ENCODE results near the gene ZC3H6. TPM values are rescaled to one million over a fixed set of nuclear protein-coding genes. Genes with fewer than 3 reads are reported as not detected.
"Not testable (repeated sequence)": the region's sequence is repeated elsewhere in the genome, so short reads cannot be mapped to it uniquely, and the experiment has no call there.

The ZC3H6 gene
- polyA plus RNA-seq, 4 donors = 6.3 to 9.7 (median 8.1) TPM

DNA sequence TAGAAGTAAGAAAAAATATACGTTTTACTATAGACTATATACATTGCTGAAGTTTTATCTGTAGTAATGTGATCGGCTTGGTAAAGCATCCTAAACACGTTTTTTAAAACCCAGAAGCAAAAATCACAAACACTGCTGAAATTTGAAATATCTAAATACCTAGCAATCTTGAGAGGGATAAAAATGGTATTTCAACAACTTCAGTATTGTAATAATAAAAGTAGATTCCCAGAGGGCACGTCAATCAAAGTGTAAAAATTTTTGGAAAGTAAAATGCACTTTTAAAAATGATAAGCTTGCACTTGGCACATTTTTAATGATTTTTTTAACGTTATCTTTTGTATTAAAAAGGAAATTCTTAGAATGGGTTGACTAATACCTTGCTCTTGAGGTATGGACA is 1.6 kb downstream of the ZC3H6 start:
- DNase-seq (ENCODE audit: low read depth in 4 of 4, low spot score in 3 of 4) = no peak

DNA sequence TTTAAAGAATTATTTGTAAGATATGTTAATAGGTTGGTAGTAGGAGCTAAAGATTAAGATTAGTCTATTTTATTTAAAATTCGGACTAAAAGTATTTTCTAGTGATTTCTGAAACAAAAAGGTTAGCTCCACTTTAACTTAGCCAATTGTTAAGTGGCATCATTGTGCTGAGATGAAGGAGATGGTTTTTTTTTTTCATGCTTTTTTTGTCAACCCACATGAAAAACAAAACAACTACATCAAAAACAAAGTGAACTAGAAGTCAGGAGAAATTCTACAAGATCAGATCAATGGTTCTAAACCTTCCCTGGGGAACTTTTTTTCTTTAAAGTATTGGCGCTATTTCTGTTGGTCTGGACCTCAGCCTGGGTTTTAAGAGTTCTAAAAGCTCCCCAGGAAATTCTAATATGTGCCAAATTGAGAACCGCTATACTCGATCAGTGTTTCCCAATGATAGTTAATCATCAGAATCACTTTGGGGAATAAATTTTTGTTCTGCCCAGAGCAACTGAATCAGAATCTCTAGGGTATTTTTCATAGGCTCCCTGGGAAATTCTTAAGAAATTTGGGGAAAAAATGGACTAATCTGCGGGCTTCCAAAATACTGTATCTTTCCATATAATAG is 2.3 kb downstream of the ZC3H6 start:
- no peak for DNase-seq (ENCODE audit: low read depth in 4 of 4, low spot score in 3 of 4)

DNA sequence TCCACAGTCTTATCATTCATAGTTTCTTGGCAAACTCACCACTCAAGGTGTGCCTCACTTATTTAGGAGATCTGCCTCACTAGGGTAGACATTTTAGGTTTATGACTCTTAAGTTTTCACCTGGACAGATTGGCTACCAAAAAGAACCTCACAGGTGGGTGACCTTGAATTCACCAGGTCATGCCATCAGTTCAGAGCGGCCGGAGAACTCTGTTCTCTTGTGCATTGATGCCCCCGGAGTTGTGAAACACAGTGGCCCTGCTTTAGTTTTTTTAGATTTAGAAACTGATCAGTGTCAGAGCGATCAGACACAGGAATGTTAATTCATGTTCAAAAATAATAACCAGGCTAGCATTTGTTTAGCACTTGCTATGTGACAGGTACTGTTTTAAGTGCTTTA is 6.7 kb downstream of the ZC3H6 start:
- not testable (repeated sequence) for DNase-seq (ENCODE audit: low read depth in 4 of 4, low spot score in 3 of 4)

DNA sequence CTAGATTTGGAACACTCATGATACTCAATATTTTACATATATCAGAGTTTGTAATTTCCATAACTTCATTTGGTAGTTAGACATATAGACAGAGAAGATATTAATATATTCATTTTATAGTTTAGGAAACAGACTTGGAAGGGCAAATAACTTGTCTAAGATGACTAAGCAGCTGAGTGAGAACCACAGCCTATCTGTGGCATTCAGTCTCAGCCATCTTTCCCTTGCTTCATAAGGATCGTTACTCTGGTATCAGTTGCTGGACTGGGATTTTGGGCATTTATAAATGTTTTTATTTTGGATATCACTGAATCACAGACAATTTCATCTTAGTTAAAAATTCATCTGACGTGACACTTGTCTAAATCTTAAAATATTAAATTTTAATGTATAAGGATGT is 8.1 kb downstream of the ZC3H6 start:
- DNase-seq (ENCODE audit: low read depth in 4 of 4, low spot score in 3 of 4) = not testable (repeated sequence)

DNA sequence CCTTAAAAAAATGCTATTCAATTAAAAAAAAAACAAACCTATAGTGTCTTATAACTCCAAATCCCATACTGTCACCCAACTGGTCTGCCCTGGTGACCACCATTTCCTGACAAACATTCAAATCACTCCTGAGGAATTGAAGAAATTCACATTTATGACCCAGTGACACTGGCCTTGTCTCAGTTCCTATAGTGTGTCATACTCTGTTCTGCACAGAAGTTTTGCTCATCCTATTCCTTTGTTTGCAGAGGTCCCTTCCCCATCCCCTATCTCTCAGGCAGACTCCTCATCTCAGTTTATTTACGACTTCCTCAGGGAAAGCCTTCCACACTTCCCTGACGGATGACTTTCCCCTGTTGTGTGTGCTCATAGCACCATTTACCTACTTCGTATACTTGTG is 14.7 kb downstream of the ZC3H6 start:
- DNase-seq (ENCODE audit: low read depth in 4 of 4, low spot score in 3 of 4) = no peak

- no peak for DNase-seq (ENCODE audit: low read depth in 4 of 4, low spot score in 3 of 4)
Measured at GRCh38 chr2:112290648-112291047, 15.3 kb downstream of the ZC3H6 start.

- DNase-seq (ENCODE audit: low read depth in 4 of 4, low spot score in 3 of 4) = no peak
Measured at GRCh38 chr2:112293636-112294401, 18.4 kb downstream of the ZC3H6 start.

GRCh38 chr2:112295407-112296078 is 20.1 kb downstream of the ZC3H6 start:
- DNase-seq (ENCODE audit: low read depth in 4 of 4, low spot score in 3 of 4) = no peak

GRCh38 chr2:112296407-112296806 is 21.0 kb downstream of the ZC3H6 start:
- DNase-seq (ENCODE audit: low read depth in 4 of 4, low spot score in 3 of 4) = no peak

DNA sequence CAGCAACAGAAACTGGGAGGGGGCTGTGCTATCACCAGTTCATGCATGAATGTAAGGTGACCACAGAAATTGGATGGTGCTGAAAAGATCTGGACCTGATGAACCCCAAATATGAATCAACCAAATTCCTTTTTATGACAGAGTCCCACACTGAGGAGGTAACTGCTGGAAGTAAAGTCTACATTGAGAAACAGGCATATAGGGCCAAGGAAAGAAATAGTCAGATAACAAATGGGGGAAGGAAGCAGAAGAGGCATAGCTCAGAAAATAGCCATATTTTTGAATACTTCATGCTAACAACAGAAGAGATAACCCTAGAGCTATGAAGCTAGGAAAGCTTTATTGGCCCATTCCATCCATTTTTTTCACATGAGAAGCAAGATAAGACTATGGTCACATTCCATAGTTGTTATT is 25.8 kb downstream of the ZC3H6 start:
- no peak for DNase-seq (ENCODE audit: low read depth in 4 of 4, low spot score in 3 of 4)

- DNase-seq (ENCODE audit: low read depth in 4 of 4, low spot score in 3 of 4) = no peak
Measured at GRCh38 chr2:112301973-112302372, 26.6 kb downstream of the ZC3H6 start.

GRCh38 chr2:112304298-112304941 is 29.0 kb downstream of the ZC3H6 start:
- DNase-seq (ENCODE audit: low read depth in 4 of 4, low spot score in 3 of 4) = no peak

DNA sequence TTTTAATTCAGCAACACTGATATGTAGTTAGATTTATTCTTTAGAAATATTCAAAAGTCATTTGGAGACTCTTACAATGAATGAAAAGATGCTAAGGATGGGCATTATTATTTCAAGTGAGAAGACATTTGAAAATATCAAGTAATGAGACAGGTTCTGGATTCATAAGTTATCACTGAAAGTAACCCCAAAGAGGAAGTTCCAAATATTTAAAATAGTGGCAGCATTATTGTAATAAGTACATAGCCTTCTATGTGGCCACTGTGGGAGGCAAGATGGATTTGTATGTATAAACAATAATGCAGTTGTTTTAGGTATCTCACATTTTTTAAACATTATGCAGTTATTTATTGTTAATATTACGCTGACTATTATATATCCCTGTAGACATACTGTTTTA is 29.7 kb downstream of the ZC3H6 start:
- DNase-seq (ENCODE audit: low read depth in 4 of 4, low spot score in 3 of 4) = no peak

DNA sequence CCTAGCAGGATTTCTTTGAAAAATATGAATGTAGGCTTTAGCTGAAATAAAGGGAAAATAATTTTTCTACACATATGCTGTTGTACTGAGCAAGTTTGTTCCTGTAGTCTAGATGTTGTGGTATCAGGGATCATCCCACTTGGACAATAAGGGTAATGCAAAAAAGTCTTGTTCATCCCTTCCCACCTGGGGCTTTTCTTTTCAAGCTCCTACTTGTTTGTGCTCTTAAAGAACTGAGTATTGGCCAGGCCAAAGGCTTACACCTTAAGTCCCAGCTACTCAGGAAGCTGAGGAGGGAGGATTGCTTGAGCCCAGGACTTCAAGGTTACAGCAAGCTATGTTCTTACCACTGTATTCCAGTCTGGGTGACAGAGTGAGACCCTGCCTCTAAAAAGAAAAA is 35.5 kb downstream of the ZC3H6 start:
- no peak for DNase-seq (ENCODE audit: low read depth in 4 of 4, low spot score in 3 of 4)

DNA sequence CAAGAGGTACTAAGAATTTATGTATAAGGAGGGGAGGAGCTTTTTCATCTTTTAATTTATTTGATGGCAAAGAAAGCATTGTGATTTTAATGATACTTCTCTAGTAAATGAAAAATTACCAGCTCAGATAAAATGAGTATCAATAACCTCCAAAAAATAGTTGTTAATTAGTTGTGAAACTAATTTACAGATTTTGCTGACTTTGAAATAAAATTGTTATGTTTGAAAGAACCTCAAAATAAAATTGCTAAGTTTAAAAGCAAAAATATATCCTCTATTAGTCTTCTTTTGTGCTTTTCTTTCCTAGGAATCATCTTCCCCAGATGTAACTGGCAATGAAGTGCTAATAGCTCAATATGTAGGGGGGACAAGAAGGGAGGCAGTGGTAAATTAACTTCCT is 36.5 kb downstream of the ZC3H6 start:
- no peak for DNase-seq (ENCODE audit: low read depth in 4 of 4, low spot score in 3 of 4)

DNA sequence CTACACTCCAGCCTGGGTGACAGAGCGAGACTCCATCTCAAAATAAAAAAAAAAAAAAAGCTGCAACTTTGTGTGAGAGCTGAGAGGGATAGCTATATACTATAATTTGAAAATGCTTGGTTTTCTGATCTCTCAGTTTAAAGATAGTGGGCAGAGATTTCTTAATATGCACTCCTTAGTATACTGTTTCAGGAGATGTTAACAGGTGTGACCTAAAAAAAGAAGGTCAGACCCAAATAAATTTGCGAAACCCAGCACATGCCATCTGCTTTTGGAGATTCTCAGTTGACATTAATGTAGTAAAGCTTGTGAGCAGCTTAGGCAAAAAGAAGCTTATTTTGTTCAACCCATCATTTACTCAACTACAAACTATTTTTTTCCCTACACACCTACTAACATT is 37.4 kb downstream of the ZC3H6 start:
- no peak for DNase-seq (ENCODE audit: low read depth in 4 of 4, low spot score in 3 of 4)

DNA sequence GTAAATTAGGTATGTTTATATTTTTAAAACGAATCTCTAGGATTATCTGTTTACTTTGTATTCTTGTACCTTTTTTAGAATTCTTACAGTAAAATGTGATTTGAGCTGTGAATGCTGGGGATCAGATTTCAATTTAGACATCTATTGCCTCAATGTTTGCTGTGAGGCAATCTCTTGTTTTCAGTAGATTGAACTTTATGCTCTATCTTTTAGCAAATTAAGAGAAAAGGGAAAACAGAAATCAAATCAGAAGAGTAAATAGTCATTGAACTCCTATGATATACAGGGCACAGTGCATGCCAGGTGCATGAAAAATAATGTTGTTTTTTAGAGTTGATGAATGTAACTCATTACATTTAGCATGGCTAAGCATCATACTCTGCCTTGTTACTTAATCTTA is 39.5 kb downstream of the ZC3H6 start:
- no peak for DNase-seq (ENCODE audit: low read depth in 4 of 4, low spot score in 3 of 4)

- DNase-seq (ENCODE audit: low read depth in 4 of 4, low spot score in 3 of 4) = no peak
Measured at GRCh38 chr2:112317303-112318158, 42.1 kb downstream of the ZC3H6 start.

DNA sequence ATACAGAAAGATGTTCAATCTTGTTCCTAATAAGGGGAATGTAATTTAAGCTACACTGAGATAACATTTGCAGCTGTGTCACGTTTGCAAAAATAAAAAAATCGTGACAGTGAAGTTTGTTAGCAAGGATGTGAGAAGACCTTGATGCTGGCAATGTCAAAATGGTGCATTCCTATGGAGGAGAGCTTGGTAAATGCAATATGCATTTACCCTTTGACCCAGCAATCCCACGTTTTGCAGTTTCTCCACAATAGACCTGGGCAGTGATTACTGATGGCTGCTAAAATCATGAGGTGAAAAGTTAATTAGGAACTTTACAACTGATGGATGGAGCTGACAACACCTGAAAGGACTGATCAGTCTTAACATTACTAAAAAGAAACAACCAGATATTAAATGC is 43.1 kb downstream of the ZC3H6 start:
- no peak for DNase-seq (ENCODE audit: low read depth in 4 of 4, low spot score in 3 of 4)
